K562 treated with DMSO at 1 percent for 12 hours (cell line): ENCODE data around the gene NDUFS1. TPM values are rescaled to one million over a fixed set of nuclear protein-coding genes. Genes with fewer than 3 reads are reported as not detected.

Experiments
- total RNA-seq: library from RNA; unstranded; fragments of 300-600 nt; gene quantifications from 2 replicates; pipeline ENCODE4 v1.2.3, GENCODE V29; 2022; ENCODE audit not compliant: insufficient read depth

Gene NDUFS1
- total RNA-seq = 27.9 and 40.5 TPM in 2 replicates

DNA sequence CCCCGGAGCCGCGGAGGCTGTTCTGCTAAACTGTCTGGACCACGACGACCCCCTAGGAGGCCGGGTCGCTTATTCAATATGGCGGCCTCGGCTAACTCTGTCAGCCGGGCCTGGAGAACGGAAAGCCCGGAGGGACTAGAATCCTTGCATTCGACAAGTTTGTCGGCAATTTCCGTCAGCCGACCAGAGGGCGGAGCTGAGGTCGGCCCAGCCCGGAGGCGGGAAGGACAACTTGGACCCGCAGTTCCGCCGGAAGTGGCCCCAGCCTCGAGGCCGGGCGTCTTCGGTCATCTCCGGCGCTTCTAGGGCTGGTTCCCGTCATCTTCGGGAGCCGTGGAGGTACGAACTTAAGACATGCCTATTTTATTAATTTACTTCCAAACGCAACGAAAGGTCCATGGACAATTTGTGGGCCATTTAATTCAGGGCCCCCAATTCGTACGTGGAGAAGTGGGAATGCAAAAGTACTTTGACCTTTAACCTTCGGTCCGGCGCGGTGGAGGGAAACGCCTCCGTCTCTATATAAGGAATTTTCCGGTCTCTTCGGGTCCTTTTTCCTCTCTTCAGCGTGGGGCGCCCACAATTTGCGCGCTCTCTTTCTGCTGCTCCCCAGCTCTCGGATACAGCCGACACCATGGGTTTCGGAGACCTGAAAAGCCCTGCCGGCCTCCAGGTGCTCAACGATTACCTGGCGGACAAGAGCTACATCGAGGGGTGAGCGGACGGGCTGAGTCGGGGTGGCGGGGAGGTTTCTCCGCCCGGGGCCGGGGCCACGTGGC is at the start of gene NDUFS1, which contains the start of gene EEF1B2:
Gene NDUFS1 (minus strand): TSS at position 99 of the 779 bp plus-strand sequence. CDS start 5,766 bp downstream, outside the sequence.
Gene EEF1B2 (plus strand): TSS at position 550 of the 779 bp plus-strand sequence. CDS start 85 bp downstream, at position 635.

DNA sequence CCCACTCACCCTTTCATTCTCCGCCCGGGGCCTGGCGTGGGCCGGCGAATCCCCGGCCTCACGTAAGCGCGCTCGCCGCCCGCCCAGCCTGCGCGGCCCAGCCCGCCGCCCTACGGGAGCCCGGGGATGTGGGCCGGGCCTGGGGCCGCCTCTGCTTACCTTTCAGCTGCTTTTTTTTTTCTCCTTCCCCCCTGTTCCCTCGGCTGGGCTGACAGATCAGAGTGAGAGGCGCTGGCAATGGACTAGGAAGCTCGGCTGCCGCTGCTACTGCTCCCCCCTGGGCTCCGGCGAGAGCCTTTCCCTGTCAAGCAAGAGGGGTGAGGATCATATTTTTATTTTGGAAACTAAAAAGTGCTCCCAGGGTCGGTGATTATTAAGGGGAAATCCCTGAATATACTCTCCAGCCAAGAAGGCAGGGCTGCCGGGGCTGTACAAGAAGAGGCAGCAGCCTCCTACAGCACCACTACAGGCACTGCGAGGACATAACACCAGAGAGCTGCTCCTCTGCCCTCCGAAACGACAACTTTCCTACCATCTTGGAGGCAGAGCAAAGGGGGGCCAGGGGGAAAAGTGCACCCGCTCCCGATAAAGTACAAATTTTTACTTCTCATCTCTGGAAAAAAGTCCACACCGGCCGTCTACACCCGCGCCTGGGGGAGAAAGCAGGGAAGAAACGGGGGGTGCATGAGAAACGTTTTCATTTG is 73.3 kb downstream of the NDUFS1 start, which contains the start of gene INO80D:
Gene INO80D (minus strand): TSS at position 433 of the 704 bp plus-strand sequence. CDS start 23,158 bp downstream, outside the sequence.

Other genes with a start within 250 kb of the NDUFS1 start
- gene INO80D, start 73.3 kb downstream of the NDUFS1 start, total RNA-seq = 0.28 and 1.7 TPM in 2 replicates
- 712 and 882 TPM in 2 replicates for gene EEF1B2, start 451 bp upstream of the NDUFS1 start, total RNA-seq
- 0.09 TPM in 1 of 2 replicates, not detected in the other for gene ZDBF2, start 115.2 kb upstream of the NDUFS1 start, total RNA-seq